MM.1S (cell line): ENCODE measurements around the gene EXOC4.

Experiments
- CTCF ChIP-seq: fragments of 300-600 bp; sonication (generic); IDR thresholded peaks from 2 replicates; pipeline ENCODE4 v1.5.1; 2016; ENCODE audit warnings: antibody characterized with exemption, low read length, mixed read lengths
- EZH2 ChIP-seq: fragments of 300-600 bp; sonication (generic); optimal IDR thresholded peaks from 2 replicates; pipeline ENCODE3; 2017; ENCODE audit warnings: low read depth, mild to moderate bottlenecking, antibody characterized with exemption, low read length, mixed read lengths
- EZH2phosphoT487 ChIP-seq: fragments of 300-600 bp; sonication (generic); IDR thresholded peaks from 2 replicates; pipeline ENCODE4 v1.6.1; 2018; ENCODE audit warnings: antibody characterized with exemption, low read length

GRCh38 chr7:133776266-133776665 lies 523.4 kb downstream of the EXOC4 start:
- TF ChIP-seq CTCF: no peak
- no peak for TF ChIP-seq EZH2
- TF ChIP-seq EZH2phosphoT487: no peak
